K562 (cell line): ENCODE data around the gene DSCAM. TPM values are rescaled to one million over a fixed set of nuclear protein-coding genes. Genes with fewer than 3 reads are reported as not detected.

ENCODE experiments used
- ATAC-seq: fragments of 200-7000 bp; cut with Tn5 transposase; 3 replicates; pipeline ENCODE4 v1.9.1; 2020; ENCODE audit warnings: moderate library complexity
- BruUV-seq: library from RNA; stranded (reverse); fragments of 400-500 nt; replicated peaks from 2 replicates; lab custom pipeline; 2021; lab: Mats Ljungman, UMichigan
- CTCF ChIA-PET: fragments of 300-600 bp; formaldehyde crosslinking; extraction: SDS; loops from one replicate; lab custom pipeline; 2021; ENCODE audit warnings: low intra/inter-chr PET ratio; lab: Yijun Ruan, JAX
- POLR2A ChIA-PET: fragments of 300-600, 350-650 bp; sonication (Branson Sonifier 250); formaldehyde crosslinking; extraction: SDS; loops from one replicate; lab custom pipeline; 2021; ENCODE audit warnings: antibody characterized with exemption, inconsistent platforms; lab: Yijun Ruan, JAX
- DNase-seq, 4 experiments: peaks; one replicate each; pipeline versions ENCODE4 v3.0.0 to v3.0.0-alpha.2; 2011 to 2018; ENCODE audit warnings: low spot score in 3 of 4, mixed read lengths in 3 of 4; ENCODE audit errors: extremely low read depth in 1 of 4
- FAIRE-seq: peaks from 2 replicates; lab custom pipeline; 2011; peaks lifted over from hg19 to GRCh38; lab: Jason Lieb, UNC
- H2AFZ ChIP-seq: 2 replicates; pipeline ENCODE4 v1.6.0; 2011; ENCODE audit warnings: low read depth, low read length, control low read depth, inconsistent platforms
- H3K27ac ChIP-seq: fragments of 200-600 bp; 3 replicates; pipeline ENCODE4 v1.8.0; 2011; ENCODE audit warnings: low read depth, mild to moderate bottlenecking, control low read depth, inconsistent platforms, low read length, moderate library complexity, mixed read lengths; ENCODE audit errors: extremely low read depth
- H3K27me3 ChIP-seq, 2 experiments: fragments of 300-600 bp in 1 of 2; 2 replicates in 1 of 2; 3 replicates in 1 of 2; pipeline versions ENCODE4 v1.6.0 to v1.8.0; 2011; ENCODE audit warnings: inconsistent platforms in 2 of 2, low read length in 2 of 2, mild to moderate bottlenecking in 1 of 2, mixed read lengths in 1 of 2, moderate library complexity in 1 of 2; ENCODE audit not compliant: control insufficient read depth in 2 of 2, insufficient read depth in 2 of 2
- H3K36me3 ChIP-seq: fragments of 300-600 bp; 3 replicates; pipeline ENCODE4 v1.8.0; 2011; ENCODE audit warnings: mild to moderate bottlenecking, low read length, inconsistent platforms; ENCODE audit not compliant: control insufficient read depth, insufficient read depth
- H3K4me1 ChIP-seq, 2 experiments: fragments of 200-600 bp in 1 of 2; replicated peaks in 1 of 2; 2 replicates in 1 of 2; 3 replicates in 1 of 2; pipeline versions ENCODE4 v1.5.1 to v1.8.0; 2011; ENCODE audit warnings: inconsistent platforms in 2 of 2, low read length in 2 of 2, mild to moderate bottlenecking in 1 of 2, mixed read lengths in 1 of 2, moderate library complexity in 1 of 2; ENCODE audit not compliant: control insufficient read depth in 2 of 2, insufficient read depth in 2 of 2
- H3K4me2 ChIP-seq: 2 replicates; pipeline ENCODE4 v1.6.1; 2011; ENCODE audit warnings: low read length, control low read depth, inconsistent platforms, mixed read lengths; ENCODE audit not compliant: insufficient read depth
- H3K4me3 ChIP-seq: fragments of 200-600 bp; sonication (generic), shearing (Covaris generic); 2 replicates; pipeline ENCODE4 v1.5.1; 2016; ENCODE audit warnings: control low read depth, inconsistent platforms
- H3K79me2 ChIP-seq: fragments of 200-600 bp; 3 replicates; pipeline ENCODE4 v1.8.0; 2011; ENCODE audit warnings: low read length, inconsistent platforms; ENCODE audit not compliant: control insufficient read depth, insufficient read depth
- H3K9ac ChIP-seq, 2 experiments: 2 replicates each; pipeline versions ENCODE4 v1.6.0 to v1.6.1; 2011; ENCODE audit warnings: low read depth in 2 of 2, low read length in 2 of 2, control low read depth in 1 of 2, inconsistent platforms in 1 of 2, mild to moderate bottlenecking in 1 of 2, mixed read lengths in 1 of 2; ENCODE audit not compliant: insufficient read depth in 1 of 2
- H3K9me1 ChIP-seq: one replicate; pipeline ENCODE4 v1.6.0; 2011; ENCODE audit warnings: inconsistent platforms, mild to moderate bottlenecking, low read length, moderate library complexity; ENCODE audit not compliant: control insufficient read depth, insufficient read depth
- H3K9me3 ChIP-seq: replicated peaks from 2 replicates; pipeline ENCODE4 v1.5.1; 2011; ENCODE audit warnings: low read depth, low read length, inconsistent platforms; ENCODE audit not compliant: control insufficient read depth, insufficient read depth
- H4K20me1 ChIP-seq: replicated peaks from 2 replicates; pipeline ENCODE4 v1.6.1; 2011; ENCODE audit warnings: low read length, inconsistent platforms, mixed read lengths; ENCODE audit not compliant: control insufficient read depth, insufficient read depth
- ESRRB ChIP-seq: fragments of 250-450 bp; sonication (Bioruptor Pico); IDR thresholded peaks from 2 replicates; pipeline ENCODE4 v1.5.0; 2020; ENCODE audit warnings: mild to moderate bottlenecking, moderate library complexity, borderline replicate concordance
- EZH2 ChIP-seq: IDR thresholded peaks from 2 replicates; pipeline ENCODE4 v1.6.1; 2012; ENCODE audit warnings: low read depth, mild to moderate bottlenecking, inconsistent platforms, low read length, borderline replicate concordance
- FOXP1 ChIP-seq: sonication (generic); formaldehyde crosslinking; IDR thresholded peaks from 2 replicates; pipeline ENCODE4 v1.8.0; 2022; ENCODE audit warnings: mild to moderate bottlenecking, missing genetic modification reagents
- HMGN3 ChIP-seq: IDR thresholded peaks from 2 replicates; pipeline ENCODE4 v1.6.1; 2011; ENCODE audit warnings: borderline replicate concordance, low read depth, mild to moderate bottlenecking, mixed read lengths, low read length; ENCODE audit not compliant: insufficient read length; ENCODE audit errors: extremely low read depth
- NR2C1 ChIP-seq, 2 experiments: fragments of 450-650 bp; IDR thresholded peaks; 2 replicates each; pipeline ENCODE4 v1.6.1; 2017; ENCODE audit warnings: mild to moderate bottlenecking in 2 of 2, antibody characterized with exemption in 1 of 2, inconsistent platforms in 1 of 2, missing compliant biosample characterization in 1 of 2, missing genetic modification characterization in 1 of 2
- PHF8 ChIP-seq: fragments of 200-600 bp; sonication (generic); IDR thresholded peaks from 2 replicates; pipeline ENCODE4 v1.6.1; 2012; ENCODE audit warnings: mixed run types, mild to moderate bottlenecking, inconsistent platforms, low read length, moderate library complexity, borderline replicate concordance
- RB1 ChIP-seq: fragments of 450-650 bp; IDR thresholded peaks from 2 replicates; pipeline ENCODE4 v1.6.1; 2017; ENCODE audit warnings: low read depth, mild to moderate bottlenecking
- RBFOX2 ChIP-seq: fragments of 200-400 bp; formaldehyde crosslinking; IDR thresholded peaks from 2 replicates; pipeline ENCODE4 v1.6.1; 2017; ENCODE audit warnings: low read depth, mild to moderate bottlenecking, low read length, moderate library complexity
- ZFP1 ChIP-seq: fragments of 450-650 bp; formaldehyde crosslinking; IDR thresholded peaks from 2 replicates; pipeline ENCODE4 v1.4.0; 2020; ENCODE audit warnings: mild to moderate bottlenecking, mixed read lengths
- ZFP30 ChIP-seq: fragments of 250-450 bp; sonication (Bioruptor Pico); IDR thresholded peaks from 2 replicates; pipeline ENCODE4 v1.8.0; 2022; ENCODE audit warnings: moderate library complexity, mild to moderate bottlenecking, inconsistent platforms, borderline replicate concordance
- WGBS: fragments of 100-300 bp; shearing (Covaris generic); methylation state at CpG from one replicate; pipeline ENCODE4 v1.1.6; 2016; ENCODE audit warnings: low coverage, mixed read lengths; ENCODE audit not compliant: insufficient coverage; ENCODE audit errors: missing lambda C conversion rate; 5-methylcytosine and 5-hydroxymethylcytosine counted together
- in situ Hi-C: fragments of 300-500 bp; cut with MboI; formaldehyde crosslinking; loops from 4 replicates; pipeline ENCODE4 v1.15.0; 2018; ENCODE audit warnings: inconsistent platforms, mixed read lengths
- intact Hi-C: fragments of 100-400 bp; cut with micrococcal nuclease; formaldehyde crosslinking; loops from 2 replicates; pipeline ENCODE4 v1.14.2; 2022
- polyA plus RNA-seq, 8 experiments: library from polyadenylated mRNA; depleted of rRNA in 4 of 8; stranded (reverse) in 5 of 8; unstranded in 3 of 8; fragments of >200 nt; fragmentation: Nextera tagmentation in 2 of 8; fragmentation: Illumina TruSeq in 1 of 8; extraction: Ambion mirVana in 2 of 8; extraction: Trizol in 1 of 8; gene quantifications; 2 replicates each; pipeline versions ENCODE4 v1.2.1 to v1.2.3, GENCODE V29; 2011 to 2014; ENCODE audit warnings: inconsistent platforms in 1 of 8, missing spikeins in 1 of 8
- total RNA-seq, 7 experiments: library from RNA; depleted of rRNA in 6 of 7; stranded (reverse); fragments of >200 nt in 6 of 7; fragmentation: Illumina TruSeq in 2 of 7; extraction: Trizol in 2 of 7; gene quantifications; 2 replicates each; pipeline versions ENCODE4 v1.2.1 to v1.2.3, GENCODE V29; 2011 to 2021; ENCODE audit warnings: low replicate concordance in 1 of 7
- TF ChIP-seq, protein P1 (sequence below), 3 experiments: fragments of 200-800 bp in 1 of 3; fragments of 250-450 bp in 1 of 3; fragments of 450-650 bp in 1 of 3; sonication (Bioruptor Pico) in 1 of 3; sonication (Bioruptor generic) in 1 of 3; formaldehyde crosslinking in 1 of 3; IDR thresholded peaks; 2 replicates each; pipeline versions ENCODE4 v1.6.1 to v1.8.0; 2016 to 2022; ENCODE audit warnings: mild to moderate bottlenecking in 2 of 3, missing genetic modification characterization in 2 of 3, missing compliant biosample characterization in 1 of 3, moderate library complexity in 1 of 3
- TF ChIP-seq, protein P2 (sequence below): fragments of 450-650 bp; conservative IDR thresholded peaks from 2 replicates; pipeline ENCODE4 v1.6.1; 2016; ENCODE audit warnings: missing genetic modification characterization, low read depth, mild to moderate bottlenecking, missing compliant biosample characterization, moderate library complexity
- TF ChIP-seq, protein P3 (sequence below): fragments of 250-450 bp; sonication (Bioruptor Pico); IDR thresholded peaks from 2 replicates; pipeline ENCODE4 v1.4.0; 2020; ENCODE audit warnings: mild to moderate bottlenecking, moderate library complexity
- TF ChIP-seq, protein P4 (sequence below): fragments of 250-450 bp; sonication (Bioruptor Pico); IDR thresholded peaks from 2 replicates; pipeline ENCODE4 v1.8.0; 2021; ENCODE audit warnings: mild to moderate bottlenecking, moderate library complexity

Gene DSCAM
- total and polyA plus RNA-seq, 9 of the 15 experiments (the other 6 are each of a cell fraction or from before 2014, with no cell fraction given) = not detected

DNA sequence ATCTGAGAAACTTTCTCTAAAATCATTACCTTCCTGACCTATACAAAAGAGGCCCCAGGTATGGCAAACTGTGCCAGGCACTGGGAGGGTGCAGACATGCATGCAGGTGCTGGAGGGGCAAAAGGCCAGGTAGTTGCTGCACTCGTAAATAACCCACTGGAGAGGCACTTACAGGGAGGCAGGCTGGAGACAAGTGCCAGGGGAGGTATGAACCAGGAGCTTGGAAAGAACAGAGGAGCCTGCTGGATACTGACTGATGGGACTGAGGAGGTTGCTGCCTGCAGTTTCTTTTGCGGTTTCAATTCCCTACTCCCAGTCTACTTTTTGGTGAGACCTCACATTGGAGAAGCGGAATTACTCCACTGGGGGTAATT is 113.9 kb downstream of the DSCAM start:
- no peaks in the 10 kb centered on the region; the same call in 1 of the 2 replicates for H3K9me3 ChIP-seq
- DNase-seq (no peak), FAIRE-seq (no peak), ATAC-seq (no peak)
- H3K4me2 ChIP-seq = no peak overlapping the region
- WGBS = 0% methylated on average over 3 of the region's 3 CpGs
- H4K20me1 ChIP-seq = no peaks in the 10 kb centered on the region
- H3K4me1 ChIP-seq = no peaks in the 10 kb centered on the region
- CTCF ChIA-PET = no interaction called here
- H3K36me3 ChIP-seq = no peaks in the 10 kb centered on the region
- no peak overlapping the region for H3K27ac ChIP-seq
- in situ Hi-C loops (no loop called here), intact Hi-C loops (no loop called here)
- H3K27me3 ChIP-seq = no peaks in the 10 kb centered on the region
- H3K9me1 ChIP-seq = no peaks in the 10 kb centered on the region
- POLR2A ChIA-PET = no interaction called here
- H2AFZ ChIP-seq = no peak overlapping the region
- no TSS peak for BruUV-seq
- H3K4me3 ChIP-seq = no peak overlapping the region
- H3K79me2 ChIP-seq = no peaks in the 10 kb centered on the region
- H3K9ac ChIP-seq = no peak overlapping the region
- TF ChIP-seq ESRRB = no peak
- no peak for TF ChIP-seq RBFOX2
- no peak for TF ChIP-seq EZH2
- TF ChIP-seq, protein P1, sequence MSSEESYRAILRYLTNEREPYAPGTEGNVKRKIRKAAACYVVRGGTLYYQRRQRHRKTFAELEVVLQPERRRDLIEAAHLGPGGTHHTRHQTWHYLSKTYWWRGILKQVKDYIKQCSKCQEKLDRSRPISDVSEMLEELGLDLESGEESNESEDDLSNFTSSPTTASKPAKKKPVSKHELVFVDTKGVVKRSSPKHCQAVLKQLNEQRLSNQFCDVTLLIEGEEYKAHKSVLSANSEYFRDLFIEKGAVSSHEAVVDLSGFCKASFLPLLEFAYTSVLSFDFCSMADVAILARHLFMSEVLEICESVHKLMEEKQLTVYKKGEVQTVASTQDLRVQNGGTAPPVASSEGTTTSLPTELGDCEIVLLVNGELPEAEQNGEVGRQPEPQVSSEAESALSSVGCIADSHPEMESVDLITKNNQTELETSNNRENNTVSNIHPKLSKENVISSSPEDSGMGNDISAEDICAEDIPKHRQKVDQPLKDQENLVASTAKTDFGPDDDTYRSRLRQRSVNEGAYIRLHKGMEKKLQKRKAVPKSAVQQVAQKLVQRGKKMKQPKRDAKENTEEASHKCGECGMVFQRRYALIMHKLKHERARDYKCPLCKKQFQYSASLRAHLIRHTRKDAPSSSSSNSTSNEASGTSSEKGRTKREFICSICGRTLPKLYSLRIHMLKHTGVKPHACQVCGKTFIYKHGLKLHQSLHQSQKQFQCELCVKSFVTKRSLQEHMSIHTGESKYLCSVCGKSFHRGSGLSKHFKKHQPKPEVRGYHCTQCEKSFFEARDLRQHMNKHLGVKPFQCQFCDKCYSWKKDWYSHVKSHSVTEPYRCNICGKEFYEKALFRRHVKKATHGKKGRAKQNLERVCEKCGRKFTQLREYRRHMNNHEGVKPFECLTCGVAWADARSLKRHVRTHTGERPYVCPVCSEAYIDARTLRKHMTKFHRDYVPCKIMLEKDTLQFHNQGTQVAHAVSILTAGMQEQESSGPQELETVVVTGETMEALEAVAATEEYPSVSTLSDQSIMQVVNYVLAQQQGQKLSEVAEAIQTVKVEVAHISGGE (CRISPR knock-in tag; IDR thresholded peaks at IDR 0.05) = no peak
- TF ChIP-seq NR2C1 (IDR thresholded peaks at IDR 0.05) = no peak
- TF ChIP-seq NR2C1 (tag; IDR thresholded peaks at IDR 0.05) = no peak
- no peak for TF ChIP-seq RB1
- no peak for TF ChIP-seq ZFP1 (CRISPR knock-in tag)
- TF ChIP-seq, protein P2, sequence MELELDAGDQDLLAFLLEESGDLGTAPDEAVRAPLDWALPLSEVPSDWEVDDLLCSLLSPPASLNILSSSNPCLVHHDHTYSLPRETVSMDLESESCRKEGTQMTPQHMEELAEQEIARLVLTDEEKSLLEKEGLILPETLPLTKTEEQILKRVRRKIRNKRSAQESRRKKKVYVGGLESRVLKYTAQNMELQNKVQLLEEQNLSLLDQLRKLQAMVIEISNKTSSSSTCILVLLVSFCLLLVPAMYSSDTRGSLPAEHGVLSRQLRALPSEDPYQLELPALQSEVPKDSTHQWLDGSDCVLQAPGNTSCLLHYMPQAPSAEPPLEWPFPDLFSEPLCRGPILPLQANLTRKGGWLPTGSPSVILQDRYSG (tag) = no peak
- TF ChIP-seq, protein P3, sequence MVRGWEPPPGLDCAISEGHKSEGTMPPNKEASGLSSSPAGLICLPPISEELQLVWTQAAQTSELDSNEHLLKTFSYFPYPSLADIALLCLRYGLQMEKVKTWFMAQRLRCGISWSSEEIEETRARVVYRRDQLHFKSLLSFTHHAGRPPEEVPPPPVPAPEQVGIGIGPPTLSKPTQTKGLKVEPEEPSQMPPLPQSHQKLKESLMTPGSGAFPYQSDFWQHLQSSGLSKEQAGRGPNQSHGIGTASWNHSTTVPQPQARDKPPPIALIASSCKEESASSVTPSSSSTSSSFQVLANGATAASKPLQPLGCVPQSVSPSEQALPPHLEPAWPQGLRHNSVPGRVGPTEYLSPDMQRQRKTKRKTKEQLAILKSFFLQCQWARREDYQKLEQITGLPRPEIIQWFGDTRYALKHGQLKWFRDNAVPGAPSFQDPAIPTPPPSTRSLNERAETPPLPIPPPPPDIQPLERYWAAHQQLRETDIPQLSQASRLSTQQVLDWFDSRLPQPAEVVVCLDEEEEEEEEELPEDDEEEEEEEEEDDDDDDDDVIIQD (CRISPR knock-in tag) = no peak
- TF ChIP-seq HMGN3 = no peak
- TF ChIP-seq FOXP1 = no peak
- no peak for TF ChIP-seq PHF8
- TF ChIP-seq, protein P4, sequence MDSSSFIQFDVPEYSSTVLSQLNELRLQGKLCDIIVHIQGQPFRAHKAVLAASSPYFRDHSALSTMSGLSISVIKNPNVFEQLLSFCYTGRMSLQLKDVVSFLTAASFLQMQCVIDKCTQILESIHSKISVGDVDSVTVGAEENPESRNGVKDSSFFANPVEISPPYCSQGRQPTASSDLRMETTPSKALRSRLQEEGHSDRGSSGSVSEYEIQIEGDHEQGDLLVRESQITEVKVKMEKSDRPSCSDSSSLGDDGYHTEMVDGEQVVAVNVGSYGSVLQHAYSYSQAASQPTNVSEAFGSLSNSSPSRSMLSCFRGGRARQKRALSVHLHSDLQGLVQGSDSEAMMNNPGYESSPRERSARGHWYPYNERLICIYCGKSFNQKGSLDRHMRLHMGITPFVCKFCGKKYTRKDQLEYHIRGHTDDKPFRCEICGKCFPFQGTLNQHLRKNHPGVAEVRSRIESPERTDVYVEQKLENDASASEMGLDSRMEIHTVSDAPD (CRISPR knock-in tag) = no peak
- TF ChIP-seq ZFP30 (CRISPR knock-in tag) = no peak
